Nephron (organoid): ENCODE measurements around the gene COL4A1.
A peak's percentile ranks its signal among the peaks of the same experiment; 100 is the strongest.

Source experiments
- H3K27ac Mint-ChIP-seq, 3 experiments: 2 replicates each; pipeline ENCODE4 v1.8.0; 2020; ENCODE audit warnings: mixed read lengths in 3 of 3, mild to moderate bottlenecking in 2 of 3, moderate library complexity in 1 of 3
- H3K27me3 Mint-ChIP-seq: 2 replicates; pipeline ENCODE4 v1.8.0; 2021; ENCODE audit warnings: low read depth, mild to moderate bottlenecking, moderate library complexity, mixed read lengths
- H3K36me3 Mint-ChIP-seq: 2 replicates; pipeline ENCODE4 v1.8.0; 2020; ENCODE audit warnings: low read depth, mixed read lengths
- H3K4me1 Mint-ChIP-seq: 2 replicates; pipeline ENCODE4 v1.8.0; 2020; ENCODE audit warnings: mixed read lengths
- H3K4me3 Mint-ChIP-seq, 3 experiments: 2 replicates each; pipeline ENCODE4 v1.8.0; 2020; ENCODE audit warnings: mild to moderate bottlenecking in 3 of 3, mixed read lengths in 3 of 3, moderate library complexity in 2 of 3
- H3K9me3 Mint-ChIP-seq: 2 replicates; pipeline ENCODE4 v1.8.0; 2020; ENCODE audit warnings: mixed read lengths
- TF ChIP-seq, protein P1 (sequence below), 3 experiments: fragments of 200-600 bp; sonication (generic); IDR thresholded peaks; one replicate each; pipeline ENCODE4 v1.5.0; 2021; ENCODE audit warnings: antibody characterized with exemption in 3 of 3; ENCODE audit not compliant: unreplicated experiment in 3 of 3

COL4A1 gene

DNA sequence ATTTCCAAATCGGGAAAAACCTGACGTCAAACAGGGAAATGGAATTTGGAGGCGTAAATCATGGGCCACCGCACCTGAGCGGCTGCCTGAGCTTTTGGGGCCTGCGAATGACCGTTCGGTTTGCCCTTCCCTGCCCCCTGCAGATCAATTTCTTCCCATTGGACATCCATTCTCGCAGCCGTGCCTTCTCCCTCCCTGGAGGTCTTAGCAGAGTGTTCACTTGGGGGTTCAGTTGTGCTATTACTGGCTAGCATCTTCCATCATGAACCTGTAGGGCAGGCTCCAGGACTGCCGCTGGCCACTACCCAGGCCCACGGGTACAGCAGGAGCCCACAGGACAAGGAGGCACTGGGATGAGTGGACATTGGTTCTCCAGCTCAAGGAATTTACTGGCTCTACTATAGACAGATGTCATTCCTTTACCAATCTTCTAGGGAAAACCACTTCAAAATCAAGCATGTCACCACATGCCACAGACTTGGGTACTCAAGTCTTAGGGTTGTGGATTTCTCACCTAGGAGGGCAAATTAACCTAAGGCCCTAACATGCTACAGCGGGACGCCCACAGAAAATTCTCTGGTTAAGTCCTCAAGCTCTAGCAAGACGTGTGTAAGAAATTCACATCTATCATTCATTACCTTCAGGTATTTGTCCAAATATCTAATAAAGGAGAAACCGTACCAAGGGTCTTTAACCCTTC lies 75.5 kb downstream of the COL4A1 start:
- H3K27me3 Mint-ChIP-seq = peaks cover 8% of the 10 kb centered on the region
- no peaks in the 10 kb centered on the region for H3K9me3 Mint-ChIP-seq
- peak overlapping the region in 1 of 3 experiments; percentile 82 for H3K27ac Mint-ChIP-seq
- TF ChIP-seq, protein P1, sequence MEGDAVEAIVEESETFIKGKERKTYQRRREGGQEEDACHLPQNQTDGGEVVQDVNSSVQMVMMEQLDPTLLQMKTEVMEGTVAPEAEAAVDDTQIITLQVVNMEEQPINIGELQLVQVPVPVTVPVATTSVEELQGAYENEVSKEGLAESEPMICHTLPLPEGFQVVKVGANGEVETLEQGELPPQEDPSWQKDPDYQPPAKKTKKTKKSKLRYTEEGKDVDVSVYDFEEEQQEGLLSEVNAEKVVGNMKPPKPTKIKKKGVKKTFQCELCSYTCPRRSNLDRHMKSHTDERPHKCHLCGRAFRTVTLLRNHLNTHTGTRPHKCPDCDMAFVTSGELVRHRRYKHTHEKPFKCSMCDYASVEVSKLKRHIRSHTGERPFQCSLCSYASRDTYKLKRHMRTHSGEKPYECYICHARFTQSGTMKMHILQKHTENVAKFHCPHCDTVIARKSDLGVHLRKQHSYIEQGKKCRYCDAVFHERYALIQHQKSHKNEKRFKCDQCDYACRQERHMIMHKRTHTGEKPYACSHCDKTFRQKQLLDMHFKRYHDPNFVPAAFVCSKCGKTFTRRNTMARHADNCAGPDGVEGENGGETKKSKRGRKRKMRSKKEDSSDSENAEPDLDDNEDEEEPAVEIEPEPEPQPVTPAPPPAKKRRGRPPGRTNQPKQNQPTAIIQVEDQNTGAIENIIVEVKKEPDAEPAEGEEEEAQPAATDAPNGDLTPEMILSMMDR (IDR thresholded peaks at IDR 0.05; ENCODE audit: unreplicated experiment in 3 of 3) = no peak
- H3K4me1 Mint-ChIP-seq = peaks cover 61% of the 10 kb centered on the region
- H3K4me3 Mint-ChIP-seq = no peak overlapping the region
- H3K36me3 Mint-ChIP-seq = peaks cover 18% of the 10 kb centered on the region

DNA sequence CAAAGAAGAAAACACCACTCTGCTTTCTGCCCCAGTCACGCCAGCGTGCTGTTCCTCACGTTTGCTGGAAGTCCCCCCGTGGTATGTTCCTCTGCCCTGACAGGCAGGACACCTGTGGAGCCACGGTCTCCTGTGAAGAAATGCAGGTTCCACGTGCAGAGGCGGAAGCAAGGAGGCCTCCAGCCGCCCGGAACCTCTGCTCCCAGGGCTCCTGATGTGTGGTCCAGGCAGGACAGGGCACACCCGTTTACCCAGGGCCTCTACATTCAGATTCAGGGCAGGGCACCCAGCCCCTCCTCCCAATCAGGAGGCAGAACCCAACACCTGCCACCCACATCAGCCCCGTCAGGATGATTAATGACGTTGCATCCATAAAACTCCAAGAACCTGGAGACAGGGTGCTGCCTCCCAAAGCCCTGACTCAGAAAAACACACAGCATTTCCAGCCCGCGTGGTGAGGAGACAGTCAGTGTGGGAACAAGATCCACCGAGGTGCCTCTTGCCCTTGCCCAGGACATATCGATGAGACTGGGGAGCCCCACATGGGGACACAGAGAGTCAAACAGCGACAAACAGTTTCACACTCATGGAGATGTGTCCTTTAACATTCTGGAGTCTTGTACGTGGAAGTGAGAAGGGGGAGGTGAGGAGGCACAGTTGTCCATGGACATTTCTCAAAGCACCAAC lies 76.2 kb downstream of the COL4A1 start:
- Mint-ChIP-seq H3K4me1 (peaks cover 61% of the 10 kb centered on the region), H3K27ac (no peak overlapping the region), H3K36me3 (peaks cover 15% of the 10 kb centered on the region), H3K9me3 (no peaks in the 10 kb centered on the region), H3K27me3 (peaks cover 8% of the 10 kb centered on the region), H3K4me3 (no peak overlapping the region)
- TF ChIP-seq, protein P1 (IDR thresholded peaks at IDR 0.05; ENCODE audit: unreplicated experiment in 3 of 3) = no peak

- Mint-ChIP-seq H3K9me3 (no peaks in the 10 kb centered on the region), H3K4me3 (no peak overlapping the region), H3K27ac (peak overlapping the region in 1 of 3 experiments; percentile 15), H3K27me3 (peaks cover 8% of the 10 kb centered on the region), H3K4me1 (peaks cover 63% of the 10 kb centered on the region), H3K36me3 (peaks cover 15% of the 10 kb centered on the region)
- TF ChIP-seq, protein P1 (IDR thresholded peaks at IDR 0.05; ENCODE audit: unreplicated experiment in 3 of 3) = no peak
Measured at GRCh38 chr13:110229905-110230563, 76.9 kb downstream of the COL4A1 start.

DNA sequence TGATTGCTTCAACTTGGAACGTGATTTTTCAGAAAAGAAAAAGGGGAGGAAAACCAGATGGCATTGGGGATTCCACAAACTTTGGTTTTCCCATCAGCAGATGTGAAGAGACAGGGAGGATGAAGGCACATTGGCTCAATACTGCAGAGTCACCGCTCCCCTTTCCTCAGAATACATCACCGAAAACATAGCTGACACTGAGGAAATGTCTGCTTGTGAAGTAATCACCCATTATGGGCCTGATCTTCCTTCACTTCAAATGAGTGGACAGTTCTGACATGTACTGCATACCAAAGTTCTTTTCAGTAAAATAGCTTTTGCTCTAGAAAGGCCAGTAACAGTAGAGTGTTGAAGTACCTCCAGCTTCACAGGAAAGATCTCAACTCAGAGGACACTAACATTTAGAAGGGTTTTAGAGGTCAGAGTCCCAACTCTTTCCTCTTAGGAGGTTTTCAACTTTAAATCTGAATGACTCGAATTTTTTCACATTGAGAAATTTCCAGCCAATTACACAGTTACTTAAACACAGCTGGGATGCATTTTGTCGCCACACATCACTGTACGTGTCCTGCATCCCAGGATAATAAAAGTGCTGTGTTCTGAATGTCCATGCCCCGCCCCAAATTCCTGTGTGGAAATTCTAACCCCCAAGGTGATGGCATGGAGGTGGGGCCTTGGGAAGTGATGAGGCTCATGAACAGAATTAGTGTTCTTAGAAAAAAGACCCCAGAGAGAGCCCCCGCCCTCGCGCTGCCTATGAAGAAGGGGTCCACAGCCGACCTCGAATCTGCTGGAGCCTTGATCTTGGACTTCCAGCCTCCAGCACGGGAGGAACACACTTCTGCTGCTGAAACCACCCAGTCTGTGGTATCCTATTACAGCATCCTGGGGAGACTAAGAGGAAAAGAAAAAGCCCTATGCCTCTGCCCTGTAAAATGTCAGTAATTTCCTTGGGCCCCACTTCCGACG lies 77.7 kb downstream of the COL4A1 start:
- Mint-ChIP-seq H3K9me3 (no peaks in the 10 kb centered on the region), H3K4me1 (peaks cover 63% of the 10 kb centered on the region), H3K27ac (peak overlapping the region in 1 of 3 experiments; percentile 15), H3K4me3 (no peak overlapping the region), H3K27me3 (peaks cover 8% of the 10 kb centered on the region), H3K36me3 (peaks cover 15% of the 10 kb centered on the region)
- TF ChIP-seq, protein P1 (IDR thresholded peaks at IDR 0.05; ENCODE audit: unreplicated experiment in 3 of 3) = no peak

DNA sequence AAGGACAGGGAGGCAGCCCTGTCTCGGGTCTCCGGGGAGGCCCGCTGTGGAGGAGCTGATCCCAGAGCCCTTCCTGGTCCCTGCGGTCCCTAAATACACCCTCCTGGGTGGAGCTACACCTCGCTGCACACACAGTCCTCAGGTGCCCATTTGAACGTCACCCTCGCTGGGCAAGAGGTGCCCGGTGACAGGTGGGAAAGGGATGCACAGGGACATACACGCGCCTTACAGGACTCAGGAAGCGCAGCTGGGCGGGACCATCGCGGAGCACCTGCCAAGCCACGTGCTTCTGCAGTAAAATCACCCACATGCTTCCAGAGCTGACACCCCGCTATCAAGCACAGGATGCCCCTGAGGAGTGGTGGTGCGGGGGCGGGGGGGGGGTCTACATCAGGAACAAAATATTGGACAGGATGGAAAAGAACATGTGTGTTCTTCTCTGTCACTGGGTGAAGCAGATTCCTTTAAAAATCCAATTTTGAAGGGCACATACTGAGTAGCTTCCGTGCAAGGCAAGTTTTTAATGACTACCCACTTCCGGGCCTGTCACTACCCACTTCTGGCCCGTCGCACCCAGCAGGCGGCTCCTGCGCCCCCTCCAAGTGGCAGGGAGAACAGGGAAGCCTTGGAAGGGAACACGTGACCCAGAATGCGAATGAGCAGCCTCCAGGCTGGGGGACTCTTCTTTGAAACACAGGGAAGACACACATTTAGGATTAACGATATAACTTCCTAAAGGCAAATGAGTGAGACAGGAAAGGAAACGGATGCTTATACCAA lies 78.9 kb downstream of the COL4A1 start:
- Mint-ChIP-seq H3K4me1 (peaks cover 53% of the 10 kb centered on the region), H3K27me3 (peaks cover 8% of the 10 kb centered on the region), H3K36me3 (peaks cover 10% of the 10 kb centered on the region), H3K4me3 (no peak overlapping the region), H3K27ac (no peak overlapping the region), H3K9me3 (no peaks in the 10 kb centered on the region)
- TF ChIP-seq, protein P1 (IDR thresholded peaks at IDR 0.05; ENCODE audit: unreplicated experiment in 3 of 3) = no peak
